H1 (cell line): ENCODE data around the gene EXOC2. TPM values are rescaled to one million over a fixed set of nuclear protein-coding genes. Genes with fewer than 3 reads are reported as not detected.

Experiments
- BACH1 ChIP-seq: IDR thresholded peaks from 2 replicates; pipeline ENCODE4 v1.6.1; 2012; ENCODE audit warnings: low read length, improper control_type of control experiment
- EP300 ChIP-seq, 2 experiments: IDR thresholded peaks; 1 replicate in 1 of 2; 2 replicates in 1 of 2; pipeline ENCODE4 v1.6.1; 2011 to 2012; ENCODE audit warnings: low read depth in 2 of 2, low read length in 2 of 2, mild to moderate bottlenecking in 2 of 2, borderline replicate concordance in 1 of 2, inconsistent platforms in 1 of 2, moderate library complexity in 1 of 2
- KDM5A ChIP-seq: fragments of 200-600 bp; IDR thresholded peaks from 2 replicates; pipeline ENCODE4 v1.7.1; 2012; ENCODE audit warnings: mild to moderate bottlenecking, low read length, inconsistent platforms, mixed read lengths
- SP1 ChIP-seq: IDR thresholded peaks from 2 replicates; pipeline ENCODE4 v1.6.1; 2011; ENCODE audit warnings: low read depth, low read length
- TAF7 ChIP-seq: optimal IDR thresholded peaks from 2 replicates; pipeline ENCODE3; 2011; ENCODE audit warnings: low read depth, mild to moderate bottlenecking, inconsistent platforms, low read length, moderate library complexity, borderline replicate concordance
- USF2 ChIP-seq: IDR thresholded peaks from 2 replicates; pipeline ENCODE4 v1.6.1; 2011; ENCODE audit warnings: low read length, improper control_type of control experiment
- polyA plus RNA-seq, 7 experiments: library from polyadenylated mRNA; depleted of rRNA in 3 of 7; stranded (reverse) in 5 of 7; unstranded in 2 of 7; fragments of >200 nt in 5 of 7; fragments of 200-250 nt in 2 of 7; gene quantifications; 1 replicate in 5 of 7; 2 replicates in 1 of 7; 4 replicates in 1 of 7; pipeline versions ENCODE4 v1.2.1 to v1.2.3, GENCODE V29; 2011 to 2013; ENCODE audit warnings: missing spikeins in 2 of 7, mixed read lengths in 2 of 7
- total RNA-seq: library from RNA; stranded (reverse); fragmentation: NEBNext Ultra II Directional; extraction: Animal tissue kit (Norgen Biotek cat#: 25700); gene quantifications from 2 replicates; pipeline ENCODE4 v1.2.1, GENCODE V29; 2021

Gene EXOC2
- total and polyA plus RNA-seq, 2 of the 8 experiments (the other 6 are each of a cell fraction or from before 2014, with no cell fraction given): 25.5 to 44.4 TPM

GRCh38 chr6:466564-466963 lies 226.4 kb downstream of the EXOC2 start (continued):
- no peak for TF ChIP-seq USF2
- no peak for TF ChIP-seq TAF7
- no peak for TF ChIP-seq KDM5A
- no peak for TF ChIP-seq SP1
- no peak for TF ChIP-seq EP300 (IDR thresholded peaks at IDR 0.05; ENCODE audit: borderline replicate concordance in 1 of 2, low read depth in 2 of 2, low read length in 2 of 2)
- TF ChIP-seq BACH1: no peak
